OCI-LY3 (cell line): ENCODE data around the gene BID.

ENCODE experiments used
- H2AFZ ChIP-seq: fragments of 200-600, 300-600 bp; shearing (Covaris generic); 2 replicates; pipeline ENCODE4 v1.6.0; 2014; ENCODE audit warnings: antibody characterized with exemption, low read depth, low read length
- H3K27ac ChIP-seq: fragments of 200-600, 300-600 bp; sonication (generic); 2 replicates; pipeline ENCODE4 v1.5.1; 2014; ENCODE audit warnings: mild to moderate bottlenecking, low read length, moderate library complexity, mixed read lengths
- H3K27me3 ChIP-seq: fragments of 200-600, 300-600 bp; sonication (generic); 2 replicates; pipeline ENCODE4 v1.6.1; 2014; ENCODE audit warnings: low read depth, low read length, mixed read lengths
- H3K36me3 ChIP-seq: fragments of 200-600, 300-600 bp; sonication (generic); replicated peaks from 2 replicates; pipeline ENCODE3; 2014; ENCODE audit warnings: low read depth, low read length, mixed read lengths
- H3K4me1 ChIP-seq: fragments of 300-600, 200-600 bp; sonication (generic); 2 replicates; pipeline ENCODE4 v1.6.1; 2014; ENCODE audit warnings: low read length, mixed read lengths
- H3K4me2 ChIP-seq: fragments of 200-600, 300-600 bp; sonication (generic); 2 replicates; pipeline ENCODE4 v1.6.1; 2014; ENCODE audit warnings: low read length, mixed read lengths
- H3K4me3 ChIP-seq: fragments of 300-600, 200-600 bp; sonication (generic); 2 replicates; pipeline ENCODE4 v1.5.1; 2014; ENCODE audit warnings: antibody characterized with exemption, mild to moderate bottlenecking, low read length, moderate library complexity
- H3K79me2 ChIP-seq: fragments of 300-600, 200-600 bp; shearing (Covaris generic); 2 replicates; pipeline ENCODE4 v1.6.1; 2014; ENCODE audit warnings: mild to moderate bottlenecking, low read length, mixed read lengths
- H3K9ac ChIP-seq: fragments of 300-600, 200-600 bp; shearing (Covaris generic); 2 replicates; pipeline ENCODE4 v1.6.0; 2014; ENCODE audit warnings: mild to moderate bottlenecking, low read length, moderate library complexity
- H3K9me3 ChIP-seq: fragments of 200-600, 300-600 bp; shearing (Covaris generic); 2 replicates; pipeline ENCODE4 v1.6.1; 2014; ENCODE audit warnings: low read length, mixed read lengths; ENCODE audit not compliant: insufficient read depth
- H4K20me1 ChIP-seq: fragments of 200-600, 300-600 bp; sonication (generic); 2 replicates; pipeline ENCODE4 v1.6.1; 2016; ENCODE audit warnings: low read length, mixed read lengths; ENCODE audit not compliant: insufficient read depth
- EZH2phosphoT487 ChIP-seq: fragments of 200-600 bp; shearing (Covaris generic); IDR thresholded peaks from 2 replicates; pipeline ENCODE4 v1.6.1; 2018; ENCODE audit warnings: antibody characterized with exemption, mixed run types, low read depth
- TF ChIP-seq, protein P1 (sequence below): fragments of 200-600, 300-600 bp; sonication (generic); IDR thresholded peaks from 2 replicates; pipeline ENCODE4 v1.5.1; 2014; ENCODE audit warnings: antibody characterized with exemption, low read length, low read depth

Gene BID

DNA sequence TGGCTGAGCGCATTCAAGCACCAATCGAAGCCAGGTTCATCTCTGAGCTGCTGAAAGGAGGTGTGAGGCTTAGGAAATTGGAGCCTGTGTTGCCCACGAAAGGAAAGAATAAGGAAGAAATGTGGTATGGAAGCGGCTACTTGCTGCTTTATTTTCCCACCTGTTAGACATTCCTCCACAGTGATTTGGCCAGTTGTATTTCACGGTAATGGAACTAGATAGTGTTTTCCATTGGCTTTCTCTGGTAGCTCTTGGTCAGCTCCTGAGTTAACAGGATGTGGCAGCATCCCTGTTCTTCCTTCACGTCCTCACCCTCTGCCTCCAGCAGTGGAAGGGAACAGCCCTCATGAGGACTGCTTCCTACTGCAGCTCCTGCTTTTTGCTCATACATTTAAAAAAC is 44.7 kb downstream of the BID start:
- no peak overlapping the region for H3K4me3 ChIP-seq
- peaks cover 73% of the 10 kb centered on the region for H3K36me3 ChIP-seq
- H3K27ac ChIP-seq: no peak overlapping the region
- H3K4me1 ChIP-seq: no peaks in the 10 kb centered on the region
- H3K27me3 ChIP-seq: no peaks in the 10 kb centered on the region
- H4K20me1 ChIP-seq: peaks cover 17% of the 10 kb centered on the region
- TF ChIP-seq, protein P1, sequence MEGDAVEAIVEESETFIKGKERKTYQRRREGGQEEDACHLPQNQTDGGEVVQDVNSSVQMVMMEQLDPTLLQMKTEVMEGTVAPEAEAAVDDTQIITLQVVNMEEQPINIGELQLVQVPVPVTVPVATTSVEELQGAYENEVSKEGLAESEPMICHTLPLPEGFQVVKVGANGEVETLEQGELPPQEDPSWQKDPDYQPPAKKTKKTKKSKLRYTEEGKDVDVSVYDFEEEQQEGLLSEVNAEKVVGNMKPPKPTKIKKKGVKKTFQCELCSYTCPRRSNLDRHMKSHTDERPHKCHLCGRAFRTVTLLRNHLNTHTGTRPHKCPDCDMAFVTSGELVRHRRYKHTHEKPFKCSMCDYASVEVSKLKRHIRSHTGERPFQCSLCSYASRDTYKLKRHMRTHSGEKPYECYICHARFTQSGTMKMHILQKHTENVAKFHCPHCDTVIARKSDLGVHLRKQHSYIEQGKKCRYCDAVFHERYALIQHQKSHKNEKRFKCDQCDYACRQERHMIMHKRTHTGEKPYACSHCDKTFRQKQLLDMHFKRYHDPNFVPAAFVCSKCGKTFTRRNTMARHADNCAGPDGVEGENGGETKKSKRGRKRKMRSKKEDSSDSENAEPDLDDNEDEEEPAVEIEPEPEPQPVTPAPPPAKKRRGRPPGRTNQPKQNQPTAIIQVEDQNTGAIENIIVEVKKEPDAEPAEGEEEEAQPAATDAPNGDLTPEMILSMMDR: no peak
- TF ChIP-seq EZH2phosphoT487: no peak
- H2AFZ ChIP-seq: no peak overlapping the region
- H3K9ac ChIP-seq: no peak overlapping the region
- no peak overlapping the region for H3K4me2 ChIP-seq
- H3K79me2 ChIP-seq: peaks cover 33% of the 10 kb centered on the region
- H3K9me3 ChIP-seq: no peaks in the 10 kb centered on the region

GRCh38 chr22:17728786-17729185 is 45.5 kb downstream of the BID start:
- H2AFZ ChIP-seq: no peak overlapping the region
- no peak overlapping the region for H3K9ac ChIP-seq
- peaks cover 41% of the 10 kb centered on the region for H3K79me2 ChIP-seq
- no peaks in the 10 kb centered on the region for H3K4me1 ChIP-seq
- H4K20me1 ChIP-seq: peaks cover 24% of the 10 kb centered on the region
- TF ChIP-seq, protein P1: no peak
- TF ChIP-seq EZH2phosphoT487: no peak
- no peaks in the 10 kb centered on the region for H3K27me3 ChIP-seq
- no peak overlapping the region for H3K4me3 ChIP-seq
- H3K27ac ChIP-seq: no peak overlapping the region
- peaks cover 71% of the 10 kb centered on the region for H3K36me3 ChIP-seq
- no peak overlapping the region for H3K4me2 ChIP-seq
- H3K9me3 ChIP-seq: no peaks in the 10 kb centered on the region

GRCh38 chr22:17726928-17727897 is 47.1 kb downstream of the BID start:
- H3K79me2 ChIP-seq: peaks cover 55% of the 10 kb centered on the region
- TF ChIP-seq, protein P1: no peak
- no peak for TF ChIP-seq EZH2phosphoT487
- H2AFZ ChIP-seq: no peak overlapping the region
- H3K9me3 ChIP-seq: no peaks in the 10 kb centered on the region
- no peak overlapping the region for H3K27ac ChIP-seq
- peaks cover 32% of the 10 kb centered on the region for H4K20me1 ChIP-seq
- H3K4me3 ChIP-seq: no peak overlapping the region
- no peaks in the 10 kb centered on the region for H3K4me1 ChIP-seq
- no peak overlapping the region for H3K4me2 ChIP-seq
- no peak overlapping the region for H3K9ac ChIP-seq
- no peaks in the 10 kb centered on the region for H3K27me3 ChIP-seq
- H3K36me3 ChIP-seq: peaks cover 62% of the 10 kb centered on the region

DNA sequence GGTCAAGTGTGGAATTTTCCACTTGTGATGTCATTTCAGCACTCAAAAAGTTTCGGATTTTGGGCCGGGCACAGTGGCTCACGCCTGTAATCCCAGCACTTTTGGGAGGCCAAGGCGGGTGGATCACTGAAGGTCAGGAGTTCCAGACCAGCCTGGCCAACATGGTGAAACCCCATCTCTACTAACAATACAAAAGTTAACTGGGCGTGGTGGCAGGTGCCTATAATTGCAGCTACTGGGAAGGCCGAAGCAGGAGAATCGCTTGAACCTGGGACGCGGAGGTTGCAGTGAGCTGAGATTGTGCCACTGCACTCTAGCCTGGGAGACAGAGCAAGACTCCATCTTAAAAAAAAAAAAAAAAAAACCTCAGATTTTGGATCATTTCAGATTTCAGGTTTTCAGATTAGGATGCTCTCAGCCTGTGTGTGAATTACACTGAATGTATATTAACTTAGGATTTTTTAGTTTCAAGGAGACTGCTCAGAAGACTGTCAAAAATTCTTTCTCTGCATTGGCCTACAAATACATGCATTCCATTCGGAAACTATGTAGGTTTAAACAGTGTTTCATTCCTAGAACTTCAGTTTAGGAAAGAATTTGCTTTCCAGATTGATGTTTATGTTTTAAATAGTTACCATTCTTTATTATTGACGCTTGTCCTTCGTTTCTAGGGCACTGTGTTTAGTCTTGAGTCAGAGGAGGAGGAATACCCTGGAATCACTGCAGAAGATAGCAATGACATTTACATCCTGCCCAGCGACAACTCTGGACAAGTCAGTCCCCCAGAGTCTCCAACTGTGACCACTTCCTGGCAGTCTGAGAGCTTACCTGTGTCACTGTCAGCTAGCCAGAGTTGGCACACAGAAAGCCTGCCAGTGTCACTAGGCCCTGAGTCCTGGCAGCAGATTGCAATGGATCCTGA is 48.0 kb downstream of the BID start:
- Histone ChIP-seq H3K9ac (no peak overlapping the region), H3K27ac (no peak overlapping the region), H4K20me1 (peaks cover 32% of the 10 kb centered on the region), H2AFZ (no peak overlapping the region), H3K79me2 (peaks cover 61% of the 10 kb centered on the region), H3K27me3 (no peaks in the 10 kb centered on the region), H3K4me3 (no peak overlapping the region), H3K9me3 (no peaks in the 10 kb centered on the region), H3K36me3 (peaks cover 53% of the 10 kb centered on the region), H3K4me1 (no peaks in the 10 kb centered on the region), H3K4me2 (no peak overlapping the region)
- TF ChIP-seq, protein P1: no peak
- TF ChIP-seq EZH2phosphoT487: no peak
